Kidney epithelial cell (primary cell): ENCODE results near the gene GPR39. TPM values are rescaled to one million over a fixed set of nuclear protein-coding genes. Genes with fewer than 3 reads are reported as not detected.

Source experiments
- DNase-seq: peaks from one replicate; pipeline ENCODE4 v3.0.0-alpha.2; 2010; ENCODE audit warnings: low read depth
- H3K27me3 ChIP-seq: 2 replicates; pipeline ENCODE4 v1.6.0; 2011; ENCODE audit warnings: low read length; ENCODE audit not compliant: control insufficient read depth, insufficient read depth
- H3K36me3 ChIP-seq: 2 replicates; pipeline ENCODE4 v1.5.1; 2011; ENCODE audit warnings: low read length; ENCODE audit not compliant: control insufficient read depth, insufficient read depth
- H3K4me3 ChIP-seq: 2 replicates; pipeline ENCODE4 v1.5.1; 2011; ENCODE audit warnings: low read depth, mild to moderate bottlenecking, control low read depth, low read length
- total RNA-seq: library from RNA; depleted of rRNA; stranded (reverse); fragments of >200 nt; gene quantifications from 2 replicates; pipeline ENCODE4 v1.2.3, GENCODE V29; 2015
- TF ChIP-seq, protein P1 (sequence below): IDR thresholded peaks from 2 replicates; pipeline ENCODE4 v1.5.1; 2011; ENCODE audit warnings: mild to moderate bottlenecking, moderate library complexity, low read length, control low read depth, inconsistent platforms; ENCODE audit not compliant: insufficient read depth, poor library complexity, severe bottlenecking

The GPR39 gene
- total RNA-seq, 1 donor from 2014 or later: 5.9 TPM

DNA sequence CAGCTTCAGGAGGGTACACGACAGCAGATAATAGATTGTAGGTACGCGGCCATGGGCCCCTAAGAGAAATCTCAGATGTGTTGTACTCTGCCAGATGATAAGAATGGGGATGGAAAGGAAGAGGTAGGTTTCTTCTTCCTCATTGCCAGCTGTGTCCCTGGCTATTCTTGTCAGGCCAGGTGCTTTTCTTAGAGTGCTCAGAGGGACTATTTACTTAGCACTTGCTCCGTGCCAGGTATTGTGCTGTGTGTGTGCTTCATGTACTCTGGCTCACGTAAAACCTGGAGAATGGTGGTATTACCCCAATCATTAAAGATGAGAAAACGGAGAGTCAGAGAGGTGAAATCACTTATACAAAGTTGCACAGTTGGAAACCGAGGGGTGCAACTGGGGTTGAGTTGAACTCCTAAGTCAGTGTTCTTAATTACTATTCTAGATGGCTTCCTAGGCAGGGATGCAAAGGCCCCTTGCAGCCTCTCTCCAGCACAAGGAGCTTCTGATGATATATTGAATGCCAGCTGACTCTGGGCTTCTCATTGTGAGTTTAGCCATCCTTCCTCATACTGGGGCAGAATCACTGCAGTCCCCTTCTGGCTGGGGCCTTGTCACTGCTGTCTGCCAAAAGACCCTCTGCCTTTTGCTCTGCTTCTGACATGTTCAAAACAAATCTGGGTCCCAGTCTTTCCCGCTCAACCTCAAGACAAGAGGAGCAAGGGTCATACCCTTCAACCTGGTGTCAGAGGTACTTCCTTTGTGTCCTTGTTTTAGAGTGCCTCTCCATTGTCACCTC is 192.7 kb downstream of the GPR39 start:
- no peak for DNase-seq
- Histone ChIP-seq H3K4me3 (no peak overlapping the region), H3K27me3 (no peaks in the 10 kb centered on the region), H3K36me3 (no peaks in the 10 kb centered on the region)
- TF ChIP-seq, protein P1, sequence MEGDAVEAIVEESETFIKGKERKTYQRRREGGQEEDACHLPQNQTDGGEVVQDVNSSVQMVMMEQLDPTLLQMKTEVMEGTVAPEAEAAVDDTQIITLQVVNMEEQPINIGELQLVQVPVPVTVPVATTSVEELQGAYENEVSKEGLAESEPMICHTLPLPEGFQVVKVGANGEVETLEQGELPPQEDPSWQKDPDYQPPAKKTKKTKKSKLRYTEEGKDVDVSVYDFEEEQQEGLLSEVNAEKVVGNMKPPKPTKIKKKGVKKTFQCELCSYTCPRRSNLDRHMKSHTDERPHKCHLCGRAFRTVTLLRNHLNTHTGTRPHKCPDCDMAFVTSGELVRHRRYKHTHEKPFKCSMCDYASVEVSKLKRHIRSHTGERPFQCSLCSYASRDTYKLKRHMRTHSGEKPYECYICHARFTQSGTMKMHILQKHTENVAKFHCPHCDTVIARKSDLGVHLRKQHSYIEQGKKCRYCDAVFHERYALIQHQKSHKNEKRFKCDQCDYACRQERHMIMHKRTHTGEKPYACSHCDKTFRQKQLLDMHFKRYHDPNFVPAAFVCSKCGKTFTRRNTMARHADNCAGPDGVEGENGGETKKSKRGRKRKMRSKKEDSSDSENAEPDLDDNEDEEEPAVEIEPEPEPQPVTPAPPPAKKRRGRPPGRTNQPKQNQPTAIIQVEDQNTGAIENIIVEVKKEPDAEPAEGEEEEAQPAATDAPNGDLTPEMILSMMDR: no peak

DNA sequence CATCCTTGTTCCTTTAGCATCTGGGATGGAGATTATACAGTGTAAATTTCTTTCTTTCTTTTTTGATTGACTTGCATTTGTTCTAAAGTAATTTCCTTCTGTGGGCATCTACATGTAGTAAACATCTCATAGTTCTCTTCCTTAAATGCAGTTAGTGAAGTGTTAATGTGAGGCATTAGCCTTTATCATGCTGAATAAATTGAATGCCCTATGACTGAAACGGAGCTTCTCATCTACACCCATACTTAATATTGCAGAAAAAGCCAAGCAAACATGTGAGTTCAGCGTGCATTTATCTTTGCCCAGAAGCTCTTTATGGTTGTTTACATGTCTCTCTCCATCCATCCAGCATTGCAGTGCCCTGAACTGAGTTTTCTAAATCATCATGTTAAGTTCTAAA is 195.1 kb downstream of the GPR39 start:
- TF ChIP-seq, protein P1: no peak
- DNase-seq: no peak
- Histone ChIP-seq H3K36me3 (no peaks in the 10 kb centered on the region), H3K27me3 (no peaks in the 10 kb centered on the region), H3K4me3 (no peak overlapping the region)

DNA sequence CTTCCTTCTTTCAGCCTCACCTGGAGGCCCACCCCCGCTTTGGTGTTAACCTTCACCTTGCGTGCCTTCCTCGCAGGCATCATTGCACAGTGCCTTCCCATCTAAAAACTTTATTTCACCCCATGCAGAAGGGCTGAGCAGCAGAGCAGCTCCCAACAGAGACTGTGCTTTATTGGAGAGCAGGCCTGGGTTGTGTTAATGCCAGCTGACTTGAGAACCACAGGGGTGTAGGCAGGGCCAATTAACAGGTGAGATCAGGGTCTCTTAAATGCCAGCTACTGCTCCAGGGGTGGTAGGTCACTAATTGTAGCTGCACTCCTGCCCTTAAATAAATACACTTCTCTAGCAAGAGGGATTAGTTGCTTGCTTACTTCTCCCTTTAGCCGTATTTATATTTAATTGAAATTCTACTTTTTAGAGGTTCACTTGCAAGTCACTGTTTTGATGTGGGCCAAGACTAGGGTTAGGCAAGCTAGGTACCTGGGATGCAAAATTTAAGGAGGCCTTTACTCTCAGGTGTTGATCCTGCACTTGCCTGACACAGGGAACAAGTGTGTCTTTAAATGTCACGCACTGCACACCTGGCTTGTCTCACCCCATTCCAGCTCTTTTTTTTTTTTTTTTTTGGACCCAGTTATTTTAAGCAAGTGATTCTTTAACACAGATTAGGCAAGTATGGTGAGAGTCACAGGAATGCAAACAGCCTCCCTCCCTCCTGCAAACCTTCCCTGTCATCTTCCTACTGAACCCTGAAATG is 198.9 kb downstream of the GPR39 start:
- DNase-seq: no peak
- no peaks in the 10 kb centered on the region for H3K36me3 ChIP-seq
- no peak overlapping the region for H3K4me3 ChIP-seq
- TF ChIP-seq, protein P1: no peak
- H3K27me3 ChIP-seq: no peaks in the 10 kb centered on the region

DNA sequence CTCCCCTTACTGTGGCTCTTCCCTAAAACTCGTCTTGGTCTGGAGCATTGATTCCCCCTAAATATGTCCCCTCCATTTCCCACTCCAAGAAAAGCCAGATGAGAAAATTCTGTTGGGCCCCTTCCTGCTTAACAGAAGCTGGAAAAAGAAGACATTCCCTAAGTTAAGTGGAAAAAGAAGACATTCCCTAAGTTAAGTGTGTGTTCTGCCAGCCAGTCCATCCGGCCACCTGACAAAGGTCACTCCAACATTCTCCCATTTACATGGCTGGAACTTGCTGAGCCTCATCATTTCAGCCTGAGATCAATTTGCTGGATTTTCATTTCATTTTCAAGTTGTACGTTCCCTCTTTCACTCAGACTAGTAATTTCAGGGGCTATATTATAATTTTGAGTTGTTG is 201.4 kb downstream of the GPR39 start:
- TF ChIP-seq, protein P1: no peak
- no peaks in the 10 kb centered on the region for H3K27me3 ChIP-seq
- no peak for DNase-seq
- H3K4me3 ChIP-seq: no peak overlapping the region
- no peaks in the 10 kb centered on the region for H3K36me3 ChIP-seq

DNA sequence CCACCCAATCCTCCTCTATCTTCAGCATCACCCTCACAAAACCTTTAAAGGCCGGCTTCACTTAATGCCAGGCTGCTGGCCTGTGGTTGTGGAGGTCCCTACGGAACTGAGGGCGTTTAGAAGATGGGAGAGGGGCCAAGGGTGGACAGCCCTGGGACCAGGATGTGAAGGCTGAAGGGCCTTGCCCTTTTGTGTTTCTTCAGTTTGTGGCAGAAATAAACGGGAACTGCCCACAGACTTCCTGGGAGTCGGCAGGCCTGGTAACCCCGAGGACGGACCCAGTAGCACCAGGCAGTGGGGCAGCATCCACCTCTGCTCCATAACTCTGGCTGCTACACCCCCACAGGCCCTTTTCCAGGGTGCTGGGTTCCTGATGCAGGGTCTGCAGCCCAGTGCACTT is 202.1 kb downstream of the GPR39 start:
- H3K36me3 ChIP-seq: no peaks in the 10 kb centered on the region
- TF ChIP-seq, protein P1: no peak
- H3K27me3 ChIP-seq: no peaks in the 10 kb centered on the region
- H3K4me3 ChIP-seq: no peak overlapping the region
- no peak for DNase-seq
